Fibroblast of lung (primary cell): Measurements from ENCODE around the gene UBXN11. TPM values are rescaled to one million over a fixed set of nuclear protein-coding genes. Genes with fewer than 3 reads are reported as not detected.

Experiments used
- DNase-seq, 2 donors: peaks; one replicate each; pipeline versions ENCODE4 v3.0.0 to v3.0.0-alpha.2; 2010; ENCODE audit warnings: low read depth in 2 of 2
- H2AFZ ChIP-seq: 2 replicates; pipeline ENCODE4 v1.5.1; 2012; ENCODE audit warnings: low read length, control low read depth, inconsistent platforms
- H3K27ac ChIP-seq: 2 replicates; pipeline ENCODE4 v1.5.1; 2011; ENCODE audit warnings: low read length, control low read depth; ENCODE audit not compliant: insufficient read depth
- H3K27me3 ChIP-seq: 2 replicates; pipeline ENCODE4 v1.5.1; 2011; ENCODE audit warnings: mild to moderate bottlenecking, low read length; ENCODE audit not compliant: control insufficient read depth, insufficient read depth
- H3K36me3 ChIP-seq: 2 replicates; pipeline ENCODE4 v1.5.1; 2011; ENCODE audit warnings: low read length; ENCODE audit not compliant: control insufficient read depth, insufficient read depth
- H3K4me1 ChIP-seq: 2 replicates; pipeline ENCODE4 v1.5.1; 2011; ENCODE audit warnings: low read length; ENCODE audit not compliant: control insufficient read depth, insufficient read depth; ENCODE audit errors: extremely low read depth
- H3K4me2 ChIP-seq: 2 replicates; pipeline ENCODE4 v1.5.1; 2011; ENCODE audit warnings: low read length, control low read depth; ENCODE audit not compliant: insufficient read depth; ENCODE audit errors: extremely low read depth
- H3K4me3 ChIP-seq, 4 experiments: fragments of 200-600 bp in 1 of 4; sonication (generic) in 1 of 4; replicated peaks in 1 of 4; 2 replicates each; pipeline ENCODE4 v1.5.1; 2011 to 2016; ENCODE audit warnings: low read length in 4 of 4, low read depth in 3 of 4, mild to moderate bottlenecking in 3 of 4, control low read depth in 2 of 4, inconsistent platforms in 1 of 4, mixed read lengths in 1 of 4; ENCODE audit not compliant: insufficient read depth in 1 of 4; ENCODE audit errors: control extremely low read depth in 1 of 4
- H3K79me2 ChIP-seq: 2 replicates; pipeline ENCODE4 v1.5.1; 2012; ENCODE audit warnings: mild to moderate bottlenecking, low read length, inconsistent platforms; ENCODE audit not compliant: control insufficient read depth, insufficient read depth
- H3K9ac ChIP-seq: 2 replicates; pipeline ENCODE4 v1.5.1; 2011; ENCODE audit warnings: mild to moderate bottlenecking, low read length, control low read depth; ENCODE audit not compliant: insufficient read depth
- H3K9me3 ChIP-seq: 2 replicates; pipeline ENCODE4 v1.5.1; 2012; ENCODE audit warnings: low read depth, low read length; ENCODE audit not compliant: control insufficient read depth, insufficient read depth
- H4K20me1 ChIP-seq: 2 replicates; pipeline ENCODE4 v1.5.1; 2011; ENCODE audit warnings: low read length; ENCODE audit not compliant: control insufficient read depth, insufficient read depth; ENCODE audit errors: extremely low read depth
- CTCF ChIP-seq, 2 donors: IDR thresholded peaks in 1 of 2; conservative IDR thresholded peaks in 1 of 2; 1 replicate in 1 of 2; 2 replicates in 1 of 2; pipeline ENCODE4 v1.5.1; 2011 to 2012; ENCODE audit warnings: low read length in 2 of 2, control low read depth in 1 of 2, inconsistent platforms in 1 of 2, low read depth in 1 of 2, mild to moderate bottlenecking in 1 of 2
- EZH2 ChIP-seq: IDR thresholded peaks from 2 replicates; pipeline ENCODE4 v1.5.1; 2012; ENCODE audit warnings: low read length, control low read depth, mild to moderate bottlenecking; ENCODE audit errors: missing control alignments
- polyA plus RNA-seq, 2 donors: library from polyadenylated mRNA; depleted of rRNA in 1 of 2; stranded (reverse) in 1 of 2; unstranded in 1 of 2; fragments of >200 nt; gene quantifications; 2 replicates each; pipeline ENCODE4 v1.2.1, GENCODE V29; 2011 to 2012; ENCODE audit warnings: missing spikeins in 1 of 2
- total RNA-seq: library from RNA; depleted of rRNA; stranded (reverse); fragments of >200 nt; gene quantifications from 2 replicates; pipeline ENCODE4 v1.2.1, GENCODE V29; 2014

UBXN11 gene
- total and polyA plus RNA-seq, 2 donors (not counting 1 experiment from before 2014, with no cell fraction given), result 3.5 to 7.1 TPM

DNA sequence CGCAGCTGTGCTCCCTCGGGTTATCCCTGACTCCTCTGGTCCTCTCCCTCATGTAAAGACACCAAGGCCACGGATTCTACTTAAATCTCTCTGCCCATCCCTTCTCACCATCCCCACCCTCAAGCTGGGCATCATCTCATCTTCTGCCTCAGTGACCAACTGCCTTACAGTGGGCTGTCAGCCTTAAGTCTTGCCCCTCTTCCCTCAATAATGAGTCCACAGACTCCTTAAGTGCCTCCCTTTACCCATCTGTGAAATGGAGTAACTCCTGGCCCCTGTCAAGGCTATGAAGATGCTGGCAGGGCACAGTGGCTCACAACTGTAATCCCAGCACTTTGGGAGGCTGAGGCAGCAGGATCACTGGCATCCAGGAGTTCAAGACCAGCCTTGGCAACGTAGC lies 14.5 kb downstream of the UBXN11 start:
- H3K4me3 ChIP-seq, result no peak overlapping the region
- no peak overlapping the region for H3K27ac ChIP-seq
- H3K9ac ChIP-seq, result no peak overlapping the region
- H4K20me1 ChIP-seq, result no peaks in the 10 kb centered on the region
- no peaks in the 10 kb centered on the region for H3K79me2 ChIP-seq
- DNase-seq, result no peak
- H3K27me3 ChIP-seq, result no peaks in the 10 kb centered on the region
- no peaks in the 10 kb centered on the region for H3K36me3 ChIP-seq
- H2AFZ ChIP-seq, result no peak overlapping the region
- no peak overlapping the region for H3K4me2 ChIP-seq
- H3K9me3 ChIP-seq, result no peaks in the 10 kb centered on the region
- peaks cover 9% of the 10 kb centered on the region for H3K4me1 ChIP-seq
- TF ChIP-seq EZH2 (no peak), CTCF (conservative IDR thresholded peaks at IDR 0.05 in 1 of 2, IDR thresholded peaks at IDR 0.05 in 1 of 2; ENCODE audit: low read depth in 1 of 2, low read length in 2 of 2) (no peak)

DNA sequence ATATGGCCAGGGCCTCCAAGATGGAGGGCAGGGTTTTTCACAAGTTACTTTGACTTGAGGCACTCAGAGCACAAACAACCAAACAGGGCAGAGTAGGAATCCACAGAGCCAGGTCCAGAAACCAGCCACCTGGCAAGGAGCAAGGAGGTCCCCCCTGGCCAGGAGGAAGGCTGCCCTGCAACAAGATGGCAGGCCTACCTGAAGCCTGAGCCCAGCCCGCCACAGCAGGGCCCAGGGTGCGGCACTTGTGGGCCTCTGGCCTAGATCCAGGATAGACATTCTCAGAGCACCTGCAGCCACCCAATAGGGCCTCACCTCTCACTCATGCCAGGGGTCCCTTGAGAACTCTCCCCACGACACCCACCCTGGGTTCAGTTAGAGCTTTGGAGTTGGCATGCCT lies 15.0 kb downstream of the UBXN11 start:
- no peak overlapping the region for H3K4me3 ChIP-seq
- H3K9ac ChIP-seq, result no peak overlapping the region
- H3K4me1 ChIP-seq, result peaks cover 10% of the 10 kb centered on the region
- no peak overlapping the region for H2AFZ ChIP-seq
- no peaks in the 10 kb centered on the region for H3K79me2 ChIP-seq
- no peaks in the 10 kb centered on the region for H3K36me3 ChIP-seq
- H3K9me3 ChIP-seq, result no peaks in the 10 kb centered on the region
- H3K27me3 ChIP-seq, result no peaks in the 10 kb centered on the region
- no peak overlapping the region for H3K4me2 ChIP-seq
- DNase-seq, result no peak
- TF ChIP-seq CTCF (conservative IDR thresholded peaks at IDR 0.05 in 1 of 2, IDR thresholded peaks at IDR 0.05 in 1 of 2; ENCODE audit: low read depth in 1 of 2, low read length in 2 of 2) (no peak), EZH2 (no peak)
- no peak overlapping the region for H3K27ac ChIP-seq
- no peaks in the 10 kb centered on the region for H4K20me1 ChIP-seq

- no peak for DNase-seq
- Histone ChIP-seq H3K9me3 (no peaks in the 10 kb centered on the region), H3K9ac (no peak overlapping the region), H3K4me3 (no peak overlapping the region), H3K36me3 (no peaks in the 10 kb centered on the region), H3K27me3 (no peaks in the 10 kb centered on the region), H3K27ac (no peak overlapping the region), H2AFZ (no peak overlapping the region), H3K4me2 (no peak overlapping the region), H3K4me1 (peaks cover 10% of the 10 kb centered on the region), H3K79me2 (no peaks in the 10 kb centered on the region), H4K20me1 (no peaks in the 10 kb centered on the region)
- TF ChIP-seq CTCF (conservative IDR thresholded peaks at IDR 0.05 in 1 of 2, IDR thresholded peaks at IDR 0.05 in 1 of 2; ENCODE audit: low read depth in 1 of 2, low read length in 2 of 2) (no peak), EZH2 (no peak)
Observed at GRCh38 chr1:26290882-26291261, 15.6 kb downstream of the UBXN11 start.
